Sigmoid colon (tissue), 7 donors: ENCODE measurements around the gene DCDC1. TPM values are rescaled to one million over a fixed set of nuclear protein-coding genes. Genes with fewer than 3 reads are reported as not detected.

Experiments
- DNase-seq: peaks from one replicate; pipeline ENCODE4 v3.0.0-alpha.2; 2019
- H3K27ac ChIP-seq, 4 donors: fragments of 200-600 bp; sonication (generic); one replicate each; pipeline ENCODE4 v1.5.1; 2016 to 2019; ENCODE audit warnings: mild to moderate bottlenecking in 1 of 4
- H3K27me3 ChIP-seq, 3 donors: fragments of 200-600 bp; sonication (generic); one replicate each; pipeline ENCODE4 v1.5.1; 2019; ENCODE audit warnings: mild to moderate bottlenecking in 1 of 3
- H3K36me3 ChIP-seq, 4 donors: fragments of 200-600 bp; sonication (generic); one replicate each; pipeline ENCODE4 v1.5.1; 2016 to 2019
- H3K4me1 ChIP-seq, 4 donors: fragments of 200-600 bp; sonication (generic); one replicate each; pipeline ENCODE4 v1.5.1; 2017 to 2019
- H3K4me3 ChIP-seq, 4 donors: fragments of 200-600 bp; sonication (generic); one replicate each; pipeline ENCODE4 v1.5.1; 2017 to 2019; ENCODE audit warnings: mild to moderate bottlenecking in 2 of 4, moderate library complexity in 1 of 4
- H3K9me3 ChIP-seq, 4 donors: fragments of 200-600 bp in 3 of 4; sonication (generic) in 3 of 4; one replicate each; pipeline versions ENCODE4 v1.5.1 to v1.6.1; 2013 to 2019
- EP300 ChIP-seq, 4 donors: sonication (generic); formaldehyde crosslinking; IDR thresholded peaks; one replicate each; pipeline ENCODE4 v1.6.1; 2017; ENCODE audit warnings: antibody characterized with exemption in 4 of 4
- POLR2A ChIP-seq, 2 donors: fragments of 450-650 bp; IDR thresholded peaks; one replicate each; pipeline ENCODE4 v1.6.1; 2016; ENCODE audit warnings: antibody characterized with exemption in 2 of 2, mild to moderate bottlenecking in 2 of 2, moderate library complexity in 2 of 2
- POLR2AphosphoS5 ChIP-seq, 4 donors: sonication (generic); formaldehyde crosslinking; IDR thresholded peaks; one replicate each; pipeline ENCODE4 v1.6.1; 2017; ENCODE audit warnings: antibody characterized with exemption in 4 of 4
- WGBS, 2 donors: extraction: QIAGEN DNeasy Blood & Tissue Kit; methylation state at CpG; one replicate each; pipeline ENCODE4 v1.1.7; 2013; 5-methylcytosine and 5-hydroxymethylcytosine counted together
- intact Hi-C: fragments of 100-400 bp; cut with DNase I; formaldehyde crosslinking; loops from one replicate; pipeline ENCODE4 v1.15.1; 2023
- polyA plus RNA-seq, 3 donors: library from polyadenylated mRNA; stranded (reverse); fragments of 200-250 nt; gene quantifications; one replicate each; pipeline ENCODE4 v1.2.3, GENCODE V29; 2013
- total RNA-seq, 4 donors: library from RNA; depleted of rRNA; stranded (reverse); fragments of >200 nt; gene quantifications; one replicate each; pipeline ENCODE4 v1.1.0, GENCODE V29; 2016
- TF ChIP-seq, protein P1 (sequence below), 4 experiments: fragments of 450-650 bp in 3 of 4; fragments of 200-600 bp in 1 of 4; IDR thresholded peaks; one replicate each; pipeline ENCODE4 v1.5.1; 2016 to 2019; ENCODE audit warnings: antibody characterized with exemption in 4 of 4, mild to moderate bottlenecking in 3 of 4, moderate library complexity in 2 of 4
- donor health status: healthy with polysubstance abuse.
- donor health status: Bipolar disorder and iron deficiency.
- donor health status: healthy.

Gene DCDC1
- total and polyA plus RNA-seq, 7 donors: 0.06 to 1.1 (median 0.30) TPM; not detected in 3

DNA sequence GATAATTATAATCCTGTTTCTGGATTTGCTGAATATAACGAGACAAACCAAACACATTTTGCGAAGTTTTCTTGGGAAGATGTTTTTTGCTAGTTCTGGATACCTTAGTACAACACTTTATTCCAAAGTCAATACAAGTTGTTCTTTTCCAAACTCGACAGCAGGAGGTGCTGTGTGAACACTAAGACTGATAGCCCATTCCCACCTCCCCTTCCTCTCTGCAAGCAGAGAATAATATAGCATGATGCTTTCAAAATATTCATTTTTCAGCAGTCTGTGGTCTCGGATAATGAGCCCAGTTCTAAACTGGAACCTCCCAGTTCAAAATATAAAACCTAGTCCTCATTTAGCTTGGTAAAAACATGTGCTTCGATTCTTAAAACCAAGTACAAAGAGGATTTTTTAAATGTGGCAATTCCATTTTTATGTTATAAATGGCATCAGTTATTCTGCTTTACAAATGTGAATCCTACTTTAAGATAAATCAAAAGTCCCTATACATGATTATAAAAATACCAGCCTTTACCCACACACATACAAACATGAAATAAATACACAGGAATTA lies 129.1 kb downstream of the DCDC1 start:
- intact Hi-C loops: no loop called here
- H3K27me3 ChIP-seq: no peaks in the 10 kb centered on the region
- H3K4me1 ChIP-seq: no peaks in the 10 kb centered on the region
- no peak overlapping the region for H3K27ac ChIP-seq
- TF ChIP-seq, protein P1, sequence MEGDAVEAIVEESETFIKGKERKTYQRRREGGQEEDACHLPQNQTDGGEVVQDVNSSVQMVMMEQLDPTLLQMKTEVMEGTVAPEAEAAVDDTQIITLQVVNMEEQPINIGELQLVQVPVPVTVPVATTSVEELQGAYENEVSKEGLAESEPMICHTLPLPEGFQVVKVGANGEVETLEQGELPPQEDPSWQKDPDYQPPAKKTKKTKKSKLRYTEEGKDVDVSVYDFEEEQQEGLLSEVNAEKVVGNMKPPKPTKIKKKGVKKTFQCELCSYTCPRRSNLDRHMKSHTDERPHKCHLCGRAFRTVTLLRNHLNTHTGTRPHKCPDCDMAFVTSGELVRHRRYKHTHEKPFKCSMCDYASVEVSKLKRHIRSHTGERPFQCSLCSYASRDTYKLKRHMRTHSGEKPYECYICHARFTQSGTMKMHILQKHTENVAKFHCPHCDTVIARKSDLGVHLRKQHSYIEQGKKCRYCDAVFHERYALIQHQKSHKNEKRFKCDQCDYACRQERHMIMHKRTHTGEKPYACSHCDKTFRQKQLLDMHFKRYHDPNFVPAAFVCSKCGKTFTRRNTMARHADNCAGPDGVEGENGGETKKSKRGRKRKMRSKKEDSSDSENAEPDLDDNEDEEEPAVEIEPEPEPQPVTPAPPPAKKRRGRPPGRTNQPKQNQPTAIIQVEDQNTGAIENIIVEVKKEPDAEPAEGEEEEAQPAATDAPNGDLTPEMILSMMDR (IDR thresholded peaks at IDR 0.05): no peak
- TF ChIP-seq EP300 (IDR thresholded peaks at IDR 0.05): no peak
- no peaks in the 10 kb centered on the region for H3K9me3 ChIP-seq
- no peak overlapping the region for H3K4me3 ChIP-seq
- no peaks in the 10 kb centered on the region for H3K36me3 ChIP-seq
- WGBS, 2 donors: 20 to 22% methylated on average over 5 of the region's 5 CpGs
- no peak for DNase-seq

GRCh38 chr11:31237819-31238760 lies 131.4 kb downstream of the DCDC1 start:
- H3K27ac ChIP-seq: no peak overlapping the region
- H3K27me3 ChIP-seq: no peaks in the 10 kb centered on the region
- TF ChIP-seq POLR2A (IDR thresholded peaks at IDR 0.05): no peak
- no peak for TF ChIP-seq POLR2AphosphoS5 (IDR thresholded peaks at IDR 0.05)
- TF ChIP-seq, protein P1 (IDR thresholded peaks at IDR 0.05): no peak
- no peak for TF ChIP-seq EP300 (IDR thresholded peaks at IDR 0.05)
- no peak for DNase-seq
- H3K9me3 ChIP-seq: no peaks in the 10 kb centered on the region
- H3K4me3 ChIP-seq: no peak overlapping the region
- WGBS, 2 donors: 41 to 58% methylated on average over 8 of the region's 8 CpGs
- intact Hi-C loops: no loop called here
- no peaks in the 10 kb centered on the region for H3K4me1 ChIP-seq
- no peaks in the 10 kb centered on the region for H3K36me3 ChIP-seq

DNA sequence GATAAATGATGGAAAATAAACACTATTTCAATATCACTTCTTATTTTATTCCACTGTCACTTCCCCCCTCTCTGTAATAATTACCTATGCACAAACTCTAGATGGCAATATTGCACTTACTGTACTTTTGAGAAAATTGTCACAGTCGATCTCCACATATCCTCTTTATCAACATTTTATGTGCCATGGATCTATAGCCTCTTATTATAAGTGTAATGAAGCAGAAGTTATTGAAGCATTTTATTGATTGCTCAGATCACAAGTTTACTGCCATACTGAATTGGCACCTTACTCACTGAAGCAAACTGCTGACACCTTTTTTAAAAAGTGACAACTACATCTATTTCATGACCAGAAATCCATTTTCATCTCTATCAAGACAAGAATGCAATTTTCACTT lies 133.4 kb downstream of the DCDC1 start:
- DNase-seq: no peak
- Histone ChIP-seq H3K27ac (no peak overlapping the region), H3K27me3 (no peaks in the 10 kb centered on the region), H3K36me3 (no peaks in the 10 kb centered on the region), H3K4me3 (no peak overlapping the region), H3K9me3 (no peaks in the 10 kb centered on the region), H3K4me1 (no peaks in the 10 kb centered on the region)
- WGBS, 2 donors: 3 to 4% methylated on average over 1 of the region's 1 CpG
- intact Hi-C loops: no loop called here
- no peak for TF ChIP-seq POLR2AphosphoS5 (IDR thresholded peaks at IDR 0.05)
- no peak for TF ChIP-seq POLR2A (IDR thresholded peaks at IDR 0.05)
- TF ChIP-seq EP300 (IDR thresholded peaks at IDR 0.05): no peak
- TF ChIP-seq, protein P1 (IDR thresholded peaks at IDR 0.05): no peak

DNA sequence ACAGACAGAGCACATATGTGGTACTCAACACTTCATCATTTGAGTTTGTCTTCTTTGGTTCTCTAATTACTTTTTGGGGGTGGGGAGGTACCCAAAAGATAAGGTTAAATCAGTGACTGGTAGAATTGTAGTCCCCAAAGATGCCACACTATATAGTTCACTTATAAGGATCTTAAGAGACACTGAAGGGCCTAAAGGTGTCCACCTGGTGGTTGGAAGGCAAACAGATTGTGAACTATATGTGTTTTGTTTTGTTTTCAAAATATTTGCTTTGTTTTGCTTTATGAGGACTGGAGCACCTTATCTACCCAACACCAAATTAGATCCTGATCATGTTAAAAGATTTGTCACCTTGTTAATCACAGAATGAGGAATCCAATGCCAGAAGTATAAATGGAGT lies 136.1 kb downstream of the DCDC1 start:
- no peak overlapping the region for H3K27ac ChIP-seq
- no peaks in the 10 kb centered on the region for H3K36me3 ChIP-seq
- no peaks in the 10 kb centered on the region for H3K4me1 ChIP-seq
- TF ChIP-seq POLR2A (IDR thresholded peaks at IDR 0.05) (no peak), EP300 (IDR thresholded peaks at IDR 0.05) (no peak), POLR2AphosphoS5 (IDR thresholded peaks at IDR 0.05) (no peak)
- TF ChIP-seq, protein P1 (IDR thresholded peaks at IDR 0.05): no peak
- no peaks in the 10 kb centered on the region for H3K27me3 ChIP-seq
- H3K9me3 ChIP-seq: no peaks in the 10 kb centered on the region
- intact Hi-C loops: no loop called here
- no peak overlapping the region for H3K4me3 ChIP-seq
- DNase-seq: no peak
